MM.1S (cell line): ENCODE results near the gene MAPK10.

Experiments used
- CTCF ChIP-seq: fragments of 300-600 bp; sonication (generic); IDR thresholded peaks from 2 replicates; pipeline ENCODE4 v1.5.1; 2016; ENCODE audit warnings: antibody characterized with exemption, low read length, mixed read lengths
- EZH2 ChIP-seq: fragments of 300-600 bp; sonication (generic); optimal IDR thresholded peaks from 2 replicates; pipeline ENCODE3; 2017; ENCODE audit warnings: low read depth, mild to moderate bottlenecking, antibody characterized with exemption, low read length, mixed read lengths
- EZH2phosphoT487 ChIP-seq: fragments of 300-600 bp; sonication (generic); IDR thresholded peaks from 2 replicates; pipeline ENCODE4 v1.6.1; 2018; ENCODE audit warnings: antibody characterized with exemption, low read length

- TF ChIP-seq CTCF = no peak
- TF ChIP-seq EZH2phosphoT487 = no peak
- TF ChIP-seq EZH2 = no peak
Measured at GRCh38 chr4:86118711-86119110, 241.1 kb downstream of the MAPK10 start.
